Stimulated activated CD4-positive, alpha-beta T cell treated with anti-CD3 and anti-CD28 coated beads, Interleukin-1b, Interleukin-23, amount 100 ng/mL, for 1 hour (primary cell): ENCODE results near the gene MACC1.

Experiments used
- DNase-seq, 2 donors: peaks; one replicate each; pipeline ENCODE4 v3.0.0-alpha.2; 2020; ENCODE audit warnings: low read depth in 2 of 2

MACC1 gene

DNA sequence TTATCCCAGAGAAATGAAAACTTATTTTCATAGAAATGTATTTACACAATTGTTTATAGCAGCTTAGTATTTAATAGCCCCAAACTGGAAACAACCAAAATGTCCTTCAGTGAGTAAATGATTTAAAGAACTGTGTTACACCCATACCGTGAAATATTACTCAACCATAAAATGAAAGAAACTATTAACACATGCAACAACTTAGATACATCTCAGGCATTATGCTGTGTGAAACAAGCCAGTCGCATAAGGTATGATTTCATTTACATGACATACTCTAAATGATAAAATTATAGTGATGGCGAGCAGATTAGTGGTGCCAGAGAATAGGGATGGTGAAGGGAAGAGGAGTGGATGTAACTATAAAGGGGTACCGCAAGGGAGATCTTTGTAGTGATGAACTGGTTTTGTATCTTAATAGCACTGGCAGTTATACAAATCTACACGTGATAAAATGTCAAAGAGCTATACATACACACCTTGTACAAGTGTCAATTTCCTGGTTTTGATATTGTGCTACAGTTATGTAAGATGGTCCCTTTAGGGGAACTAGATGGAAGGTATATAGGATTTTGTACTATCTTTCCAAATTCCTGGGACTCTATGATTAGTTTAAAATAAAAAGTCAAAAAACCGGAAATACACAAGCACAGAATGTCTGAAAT is 40.5 kb downstream of the MACC1 start:
- DNase-seq: no peak

DNA sequence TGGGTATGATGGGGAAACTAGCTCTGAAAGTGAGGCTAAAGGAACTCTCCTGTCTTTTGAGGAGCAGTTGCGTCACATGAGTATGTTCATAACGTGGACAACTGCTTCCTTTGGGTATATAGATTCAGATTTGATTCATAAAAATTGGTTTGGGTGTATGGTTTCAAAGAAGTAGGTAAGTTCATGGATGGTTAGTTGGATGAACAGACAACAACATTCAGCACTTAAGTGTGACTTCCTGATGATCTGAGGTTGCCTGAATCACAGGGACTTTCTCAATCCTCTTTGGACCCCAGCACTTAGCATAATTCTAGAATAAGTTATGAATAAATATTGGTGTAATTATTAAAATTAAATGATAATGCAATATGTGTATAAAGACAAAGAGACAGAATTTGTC is 43.4 kb downstream of the MACC1 start:
- DNase-seq: no peak

DNA sequence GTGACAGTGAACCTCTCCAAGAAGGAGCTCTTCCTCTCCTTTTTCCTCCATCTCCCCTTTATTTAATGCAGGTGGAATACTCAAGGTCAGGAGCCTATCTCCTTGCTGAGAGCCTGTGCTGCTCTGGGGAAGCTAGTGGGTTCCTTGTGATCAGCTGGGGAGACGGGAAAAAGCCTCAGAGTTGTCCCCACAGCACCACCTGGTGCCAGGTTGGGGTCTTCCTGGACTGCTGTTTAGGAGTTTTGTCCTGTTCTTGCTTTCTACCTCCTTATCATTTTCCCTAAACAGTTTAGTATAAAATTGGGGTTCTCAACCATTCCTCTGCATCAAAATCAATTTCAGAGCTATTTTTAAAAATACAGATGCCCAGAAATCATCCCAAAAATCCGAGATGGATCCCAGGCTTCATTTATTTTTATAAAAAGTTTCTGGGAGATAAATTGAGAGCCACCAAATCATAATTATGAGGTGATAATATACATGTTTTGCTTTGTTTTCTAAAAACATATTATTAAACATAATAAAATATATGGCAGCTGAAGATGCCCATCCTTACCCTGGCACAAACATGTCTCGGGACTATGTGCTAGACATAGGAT is 44.3 kb downstream of the MACC1 start:
- DNase-seq: no peak

DNA sequence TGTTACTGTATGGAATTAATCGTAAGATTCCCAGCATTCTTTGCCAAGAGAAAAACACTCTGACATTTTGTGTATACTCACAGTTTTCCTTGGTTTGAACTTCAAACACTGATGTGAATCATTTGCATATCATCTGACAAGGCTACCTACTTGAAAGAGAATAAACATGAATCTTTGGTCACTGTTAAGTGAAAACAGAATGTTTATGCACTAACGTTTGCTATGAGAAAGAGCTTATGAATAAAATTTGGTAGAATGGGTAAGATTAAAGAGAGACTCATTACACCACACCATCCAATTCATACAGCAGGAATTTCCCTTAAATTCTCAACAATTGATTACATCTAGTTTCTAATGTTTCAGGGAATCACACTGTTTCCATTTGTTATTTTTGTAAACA is 46.6 kb downstream of the MACC1 start:
- no peak for DNase-seq

DNA sequence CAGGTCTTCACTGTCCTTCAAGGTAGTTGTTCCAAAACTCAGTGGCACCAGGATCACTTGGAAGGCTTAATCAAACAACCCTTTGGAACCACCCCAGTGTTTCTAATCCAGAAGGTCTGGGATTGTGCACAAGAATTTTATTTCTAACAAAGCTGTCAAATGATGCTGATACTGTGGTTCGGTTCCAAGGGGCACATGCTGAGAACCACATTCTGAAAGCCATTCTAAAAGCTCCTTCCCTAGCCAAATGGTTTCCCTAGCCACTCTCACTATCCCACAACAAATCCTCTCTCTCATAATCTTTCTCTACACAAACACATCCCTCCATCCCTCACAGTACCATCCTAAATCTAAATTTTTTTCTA is 52.1 kb downstream of the MACC1 start:
- no peak for DNase-seq

DNA sequence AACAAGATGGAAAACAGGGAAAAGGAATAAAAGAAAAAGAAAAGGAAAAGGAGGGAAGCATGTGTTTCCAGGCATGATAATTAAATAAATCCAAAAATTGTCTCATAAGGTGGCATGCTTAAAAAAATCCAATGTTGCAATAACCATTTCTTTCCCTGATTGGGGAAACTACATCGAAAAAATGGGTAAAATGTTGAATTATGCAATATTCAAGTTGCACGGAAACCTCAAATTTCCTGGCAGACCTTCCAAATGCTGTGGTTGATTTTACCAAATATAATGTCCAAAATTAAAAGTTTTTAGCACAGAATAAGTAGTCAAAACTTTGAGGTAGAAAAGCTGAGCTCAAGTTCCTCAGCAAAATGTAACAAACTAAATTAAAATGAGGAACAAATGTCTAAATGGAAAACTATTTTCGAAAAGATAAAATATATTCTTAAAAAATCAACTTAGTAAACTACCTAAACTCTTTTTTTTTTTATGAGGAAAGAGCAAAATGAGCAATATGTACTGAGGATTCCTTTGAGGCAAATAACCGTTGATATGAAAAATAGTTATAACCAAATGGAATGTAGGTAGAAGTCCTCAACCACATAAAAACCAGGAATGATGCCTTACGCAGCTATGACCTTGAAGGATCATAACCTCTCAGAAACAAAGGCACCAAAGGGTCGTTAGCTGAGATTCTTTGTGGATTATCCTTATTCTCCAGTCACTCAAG is 52.6 kb downstream of the MACC1 start:
- DNase-seq: no peak

DNA sequence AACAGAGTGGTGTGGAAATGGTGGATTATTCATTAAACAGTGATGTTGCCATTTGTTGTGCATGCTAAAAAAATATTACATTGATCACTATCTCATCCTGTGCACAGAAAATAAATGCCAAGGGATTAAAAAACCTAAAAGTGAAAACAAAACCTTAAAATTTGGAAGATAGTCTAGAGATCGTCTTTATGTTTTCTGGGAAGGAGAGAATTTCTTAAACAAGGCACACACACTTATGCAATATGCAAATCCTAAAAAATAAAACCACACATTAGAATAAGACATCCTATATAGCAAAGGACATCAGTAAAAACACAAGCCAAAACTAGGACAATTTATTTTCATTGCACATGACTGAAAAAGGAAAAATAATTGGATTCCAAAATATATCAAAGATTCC is 54.5 kb downstream of the MACC1 start:
- DNase-seq: no peak

DNA sequence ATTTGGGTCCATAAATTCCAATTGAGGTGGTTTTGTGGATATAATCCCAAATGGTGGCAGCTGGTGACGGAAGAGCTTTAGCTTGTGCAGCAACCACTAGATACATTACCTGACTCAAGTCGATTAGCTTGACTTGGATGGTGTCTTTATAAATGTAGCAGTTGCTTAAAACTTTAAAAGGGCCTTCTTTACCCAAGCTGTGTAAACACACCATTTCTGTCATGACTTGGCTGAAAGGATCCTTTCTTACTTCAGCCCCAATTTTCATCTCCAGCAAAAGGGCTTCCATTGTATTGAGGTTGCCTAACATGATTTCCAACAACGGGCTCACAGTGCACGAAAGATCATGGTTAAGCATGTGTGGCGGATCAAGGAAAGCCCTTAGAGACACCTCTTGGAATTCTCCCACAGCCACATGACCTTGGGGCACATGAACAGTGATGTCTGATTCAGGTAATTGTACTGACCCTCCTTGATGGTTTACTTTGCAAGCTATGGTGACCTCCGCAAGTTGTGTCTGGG is 57.9 kb downstream of the MACC1 start:
- DNase-seq: no peak

DNA sequence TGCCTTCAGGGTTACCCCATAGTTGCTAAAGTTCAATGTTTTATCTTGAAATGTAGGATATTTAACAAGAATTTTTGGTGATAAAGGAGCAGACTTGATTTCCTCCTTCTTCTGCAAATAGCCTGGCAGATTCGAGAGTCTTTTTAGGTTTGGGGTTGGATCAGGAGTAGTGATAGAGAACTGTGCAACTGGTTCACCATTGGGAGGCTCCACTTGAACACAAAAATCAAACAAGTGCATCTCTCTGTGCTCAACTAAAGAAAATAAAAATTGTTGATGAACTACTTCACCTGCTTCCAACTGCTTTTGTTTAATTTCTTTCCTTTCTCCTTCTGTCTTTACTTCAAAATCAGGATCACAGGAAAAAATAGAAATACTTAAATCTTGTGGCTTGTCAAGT is 58.5 kb downstream of the MACC1 start:
- DNase-seq: no peak

DNA sequence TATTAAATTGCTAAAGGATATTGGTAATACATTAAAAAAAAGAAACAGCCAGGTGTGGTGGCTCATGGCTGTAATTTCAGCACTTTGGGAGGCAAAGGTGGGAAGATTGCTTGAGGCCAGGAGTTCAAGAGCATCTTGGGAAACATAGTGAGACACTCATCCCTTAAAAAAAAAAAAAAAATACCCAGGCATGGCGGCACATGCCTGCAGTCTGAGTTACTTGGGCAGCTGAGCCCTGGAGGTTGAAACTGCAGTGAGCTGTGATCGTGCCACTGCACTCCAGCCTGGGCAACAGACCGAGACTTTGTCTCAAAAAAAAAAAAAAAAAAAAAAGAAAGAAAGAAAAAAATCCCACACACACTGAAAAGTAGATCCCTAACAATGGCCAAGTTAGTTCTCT is 59.7 kb downstream of the MACC1 start:
- no peak for DNase-seq

DNA sequence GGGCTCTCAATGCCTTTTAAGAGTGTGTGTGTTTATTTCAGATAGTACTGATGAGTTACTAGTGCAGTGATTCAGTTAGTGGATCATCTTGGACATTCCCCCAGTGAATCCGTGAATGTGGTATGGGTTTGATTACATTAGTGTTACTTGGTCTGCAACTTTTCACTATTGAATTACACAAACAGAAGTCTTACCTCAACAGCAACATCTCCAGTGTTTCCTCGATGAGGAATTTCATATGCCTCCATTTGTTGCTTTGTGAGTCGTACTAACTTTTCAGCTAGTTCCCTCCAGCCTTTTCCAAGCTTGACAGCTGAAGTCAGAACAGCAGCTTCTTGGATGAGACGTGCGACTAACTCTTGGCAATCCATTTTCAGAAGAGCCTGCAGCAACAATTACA is 63.2 kb downstream of the MACC1 start:
- no peak for DNase-seq

DNA sequence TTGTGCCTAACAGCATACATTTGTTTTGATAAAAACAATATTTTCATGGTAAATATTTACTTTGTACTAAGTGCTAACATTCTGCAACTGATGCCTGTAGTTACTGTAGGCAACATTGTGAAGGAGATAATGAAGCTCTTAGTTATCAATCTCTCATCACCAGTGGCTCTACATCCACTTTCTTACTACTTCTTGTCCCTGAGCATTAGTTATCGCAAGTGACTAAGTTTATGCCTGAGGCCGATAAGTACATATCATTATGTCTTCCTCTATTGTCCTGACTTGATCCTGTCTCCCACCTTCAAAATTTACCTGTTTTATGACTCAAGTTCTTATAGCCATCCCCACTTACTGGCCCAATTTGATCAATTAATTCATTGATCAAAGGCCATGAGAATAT is 63.6 kb downstream of the MACC1 start:
- DNase-seq: no peak

DNA sequence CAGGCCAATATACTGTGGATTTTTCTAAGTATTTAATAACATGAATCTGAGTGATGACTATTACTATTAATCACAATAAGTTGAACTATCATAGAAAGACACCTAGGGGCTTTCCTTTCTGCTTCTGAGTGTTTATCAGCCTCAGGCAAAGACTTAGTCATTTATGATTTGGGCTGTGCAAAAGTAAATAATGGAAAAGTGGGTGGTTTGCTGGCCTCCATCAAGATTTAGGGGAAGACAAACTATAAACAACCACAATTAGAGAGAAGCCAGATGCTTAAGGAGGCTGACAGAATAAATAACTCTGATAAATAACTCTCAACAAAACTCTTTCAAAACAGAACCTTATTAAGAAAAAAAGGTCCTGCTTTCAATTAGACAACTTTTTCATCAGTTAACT is 64.7 kb downstream of the MACC1 start:
- no peak for DNase-seq

DNA sequence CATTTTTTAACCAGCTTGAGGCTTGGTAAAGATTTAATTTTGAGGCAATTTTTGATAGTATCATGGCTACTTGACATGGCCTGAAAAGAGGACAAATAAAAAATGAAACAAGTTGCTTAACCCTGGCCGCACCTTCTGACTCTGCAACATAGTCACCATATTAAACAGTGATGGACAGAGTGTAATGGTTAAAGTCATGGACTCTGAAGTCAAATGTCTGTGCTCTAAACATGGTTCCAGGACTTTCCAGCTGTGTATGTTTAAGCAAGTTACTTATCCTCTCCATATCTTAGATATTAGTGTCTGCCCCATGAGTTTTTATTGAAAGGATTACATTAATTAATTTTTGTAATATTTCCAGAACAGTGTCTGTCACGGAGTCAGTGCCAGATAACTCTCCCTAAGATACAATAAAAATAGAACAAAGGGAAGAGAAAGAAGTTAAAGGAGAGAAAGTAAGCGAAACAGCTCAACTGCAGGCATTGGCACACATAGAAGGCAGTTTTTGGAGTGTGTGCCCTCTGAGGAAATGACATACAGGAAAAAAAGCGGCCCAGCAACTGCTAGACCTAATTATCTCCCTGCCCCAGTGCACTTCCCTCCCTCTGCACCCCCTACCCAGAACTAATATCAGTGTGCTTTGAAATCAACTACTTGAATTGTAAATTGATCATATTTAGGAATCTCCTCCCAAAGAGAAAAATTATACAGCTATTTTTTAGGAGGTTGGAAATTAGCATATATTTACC is 65.3 kb downstream of the MACC1 start:
- DNase-seq: no peak

DNA sequence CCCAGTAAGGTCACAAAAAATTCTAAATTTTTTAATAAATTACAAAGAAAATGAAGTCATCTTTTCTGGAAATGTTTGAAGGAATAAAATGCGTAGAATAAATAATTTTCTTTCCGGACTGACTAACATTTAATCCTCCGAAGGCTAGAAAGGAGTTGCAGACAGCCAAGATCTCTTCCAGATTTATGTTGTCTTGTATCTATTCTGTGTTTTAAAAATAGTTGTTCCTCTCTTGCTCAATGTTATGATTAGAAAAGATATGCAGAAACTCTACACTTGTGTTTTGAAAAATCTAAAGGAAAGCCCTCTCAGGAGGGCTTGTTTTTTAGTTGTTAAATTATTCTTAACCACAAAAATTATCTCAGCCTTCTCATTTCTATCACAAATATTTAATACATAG is 70.7 kb downstream of the MACC1 start:
- DNase-seq: no peak

DNA sequence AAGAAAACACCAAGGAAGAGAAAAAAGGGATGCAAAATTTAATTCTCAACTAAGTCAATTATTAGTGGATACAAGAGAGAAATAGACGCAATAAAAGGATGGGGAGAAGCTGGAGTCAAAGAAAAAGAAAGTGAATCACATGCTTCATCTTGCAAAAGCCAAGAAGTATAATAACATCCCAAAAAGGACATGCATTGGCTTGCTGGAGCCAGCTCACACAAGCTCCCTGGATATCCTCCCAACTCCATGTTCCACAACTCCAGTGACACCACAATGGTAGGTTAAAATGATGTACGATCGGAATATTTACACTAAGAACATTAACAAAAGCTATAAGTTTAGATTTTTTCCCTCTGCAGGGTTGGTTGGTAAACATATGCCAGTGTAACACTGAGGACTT is 72.4 kb downstream of the MACC1 start:
- no peak for DNase-seq

DNA sequence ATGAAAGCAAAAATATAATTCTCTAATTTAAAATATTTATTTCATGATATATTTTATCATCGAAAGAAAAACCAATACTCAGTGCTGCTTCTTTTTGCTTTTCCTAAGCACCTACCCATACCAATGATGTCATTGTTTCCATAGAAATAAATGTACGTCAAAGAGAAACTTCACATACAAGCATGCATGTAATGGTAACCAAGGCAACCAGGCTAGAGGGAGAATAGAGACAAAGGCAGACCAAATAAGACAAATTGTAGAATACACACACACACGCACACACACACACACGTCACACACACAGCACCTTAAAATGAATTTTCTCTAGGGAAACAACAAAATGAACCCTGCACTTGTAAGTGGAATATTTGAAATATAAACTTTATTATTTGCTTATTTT is 75.5 kb downstream of the MACC1 start:
- no peak for DNase-seq

DNA sequence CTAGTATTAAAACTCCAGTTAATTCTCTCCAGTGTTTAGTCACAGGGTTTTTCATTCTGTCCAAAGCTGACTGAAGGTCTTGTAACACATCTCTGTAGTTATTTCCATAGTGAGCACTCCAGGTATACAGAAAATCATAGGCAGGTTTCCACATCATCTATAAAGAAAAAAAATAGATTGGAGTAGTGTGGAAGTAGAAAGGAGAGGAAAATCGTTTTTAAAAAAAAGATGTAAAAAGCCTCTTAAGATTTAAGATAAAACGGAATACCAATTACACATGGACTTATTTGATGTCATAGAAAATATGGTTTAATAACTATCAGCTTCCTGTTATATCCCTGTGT is 76.2 kb downstream of the MACC1 start:
- DNase-seq: no peak

DNA sequence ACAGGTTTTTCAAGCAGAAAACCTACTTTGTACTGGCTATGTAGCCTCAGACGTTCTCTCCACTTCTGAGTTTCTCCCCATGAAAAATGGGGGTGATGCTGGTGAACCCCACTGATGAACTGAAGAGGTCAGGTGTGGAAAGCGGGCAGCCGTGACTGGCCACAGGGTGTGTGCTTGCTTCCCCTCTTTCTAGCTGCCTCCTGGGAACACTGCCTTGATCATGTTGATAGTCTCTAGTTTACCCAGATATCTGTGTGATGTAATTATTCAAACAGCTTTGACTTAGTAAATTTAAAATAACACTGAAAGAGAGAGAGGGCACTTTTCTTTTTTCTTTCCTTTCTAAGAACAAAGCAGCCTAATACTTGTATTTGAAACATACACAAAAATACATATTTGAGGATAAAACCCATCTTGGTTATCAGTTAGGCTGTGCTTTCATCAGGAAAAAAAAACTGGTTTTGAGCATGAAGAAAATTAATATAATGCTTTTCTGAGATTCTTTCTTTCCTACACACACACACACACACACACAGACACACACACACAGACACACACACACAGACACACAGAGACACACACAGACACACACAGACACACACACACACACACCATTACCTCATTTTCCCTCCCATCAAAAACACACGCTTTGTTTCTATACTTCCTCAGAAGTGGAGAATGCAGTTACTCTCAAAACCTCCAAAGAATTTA is 76.7 kb downstream of the MACC1 start:
- no peak for DNase-seq

DNA sequence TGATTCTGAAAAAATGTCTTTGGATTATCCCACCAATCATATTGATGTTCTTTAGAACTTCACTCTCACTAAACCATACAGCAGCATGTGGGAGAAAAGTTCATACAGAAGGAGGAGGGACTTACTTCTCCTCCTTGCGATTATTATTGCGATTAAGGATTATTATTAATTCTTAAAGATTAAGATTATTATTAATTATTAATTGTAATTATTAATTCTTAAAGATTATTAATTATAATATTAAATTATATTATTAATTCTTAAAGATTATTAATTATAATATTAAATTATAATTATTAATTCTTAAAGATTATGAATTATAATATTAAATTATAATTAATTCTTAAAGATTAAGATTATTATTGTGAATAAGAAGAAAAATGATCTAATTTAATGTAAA is 80.5 kb downstream of the MACC1 start:
- DNase-seq: no peak

DNA sequence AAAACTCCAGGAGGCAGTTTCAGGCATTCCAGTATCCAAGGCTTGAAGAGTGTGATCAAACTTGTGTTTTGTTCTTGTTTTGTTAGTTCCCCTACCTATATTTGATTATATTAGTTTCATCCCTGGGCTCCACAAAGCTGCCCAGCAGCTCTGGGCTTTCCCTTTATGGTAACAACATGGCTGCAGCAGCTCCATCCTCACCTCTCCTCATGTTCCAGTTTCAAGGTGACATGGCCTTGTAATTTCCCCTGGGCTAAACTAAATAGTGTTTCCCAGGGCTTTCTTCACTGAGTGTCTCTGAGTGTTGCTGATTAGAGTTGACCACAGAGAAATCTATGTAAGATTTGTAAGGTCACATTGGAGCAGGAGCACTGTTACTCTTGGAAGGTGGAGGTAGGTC is 83.4 kb downstream of the MACC1 start:
- no peak for DNase-seq

DNA sequence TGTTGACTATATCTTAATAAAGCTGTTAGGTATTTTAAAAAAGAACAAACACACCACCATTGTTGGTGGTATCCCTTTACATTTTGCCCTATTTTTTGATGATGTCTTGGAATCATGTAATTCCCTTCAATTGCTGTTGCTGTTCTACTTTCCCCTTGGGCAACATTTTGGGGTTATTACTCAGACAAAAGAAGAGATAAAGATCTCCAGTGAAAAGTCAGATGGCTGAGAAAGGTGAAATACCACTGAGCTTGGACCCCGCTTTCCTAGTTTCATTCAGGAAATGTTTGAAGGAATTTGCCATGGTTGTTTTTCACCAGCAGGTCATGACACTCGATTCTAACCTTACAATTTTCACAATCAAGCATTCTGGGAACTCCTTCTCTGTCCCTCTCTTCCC is 84.6 kb downstream of the MACC1 start:
- DNase-seq: no peak
